Activated B cell treated with CpG ODN at 0.5 μM for 24 hours (primary cell): ENCODE data around the gene TRIM9. TPM values are rescaled to one million over a fixed set of nuclear protein-coding genes. Genes with fewer than 3 reads are reported as not detected.
A peak's percentile ranks its signal among the peaks of the same experiment; 100 is the strongest.

ENCODE experiments used
- ATAC-seq: fragments of 200-7000 bp; cut with Tn5 transposase; one replicate; pipeline ENCODE4 v1.10.0; 2021; ENCODE audit warnings: low read depth, mild to moderate bottlenecking, moderate library complexity
- CTCF ChIA-PET: fragments of 350-600 bp; sonication (Branson Sonifier 250); formaldehyde crosslinking; loops from one replicate; lab custom pipeline; 2021; ENCODE audit warnings: antibody characterized with exemption; lab: Charles Lee
- POLR2A ChIA-PET: fragments of 350-600 bp; sonication (Branson Sonifier 250); formaldehyde crosslinking; loops from one replicate; lab custom pipeline; 2021; ENCODE audit warnings: antibody characterized with exemption; lab: Charles Lee
- DNase-seq: peaks from one replicate; pipeline ENCODE4 v3.0.0; 2022
- H3K27ac Mint-ChIP-seq: one replicate; pipeline ENCODE4 v1.8.0; 2020; ENCODE audit warnings: mixed read lengths
- H3K27me3 Mint-ChIP-seq: one replicate; pipeline ENCODE4 v1.8.0; 2021; ENCODE audit warnings: mixed read lengths
- H3K36me3 Mint-ChIP-seq: one replicate; pipeline ENCODE4 v1.8.0; 2021; ENCODE audit warnings: low read depth, mixed read lengths
- H3K4me1 Mint-ChIP-seq: one replicate; pipeline ENCODE4 v1.8.0; 2021; ENCODE audit warnings: mixed read lengths
- H3K4me3 Mint-ChIP-seq: one replicate; pipeline ENCODE4 v1.8.0; 2020; ENCODE audit warnings: mild to moderate bottlenecking, mixed read lengths
- H3K9me3 Mint-ChIP-seq: one replicate; pipeline ENCODE4 v1.8.0; 2020; ENCODE audit warnings: mixed read lengths
- CTCF ChIP-seq: fragments of 200-600 bp; IDR thresholded peaks from one replicate; pipeline ENCODE4 v1.8.0; 2022; ENCODE audit warnings: antibody characterized with exemption, mild to moderate bottlenecking
- intact Hi-C: fragments of 100-400 bp; cut with micrococcal nuclease; formaldehyde crosslinking; loops from one replicate; pipeline ENCODE4 v1.15.1; 2024
- total RNA-seq: library from RNA; stranded (reverse); gene quantifications from 2 replicates; pipeline ENCODE4 v1.2.3, GENCODE V29; 2022

The TRIM9 gene
- total RNA-seq, 1 donor from 2014 or later, result 0.67 TPM

- no peaks in the 10 kb centered on the region for H3K4me1 Mint-ChIP-seq
- intact Hi-C loops, result no loop called here
- H3K27ac Mint-ChIP-seq, result no peak overlapping the region
- H3K4me3 Mint-ChIP-seq, result no peak overlapping the region
- no peak for TF ChIP-seq CTCF
- ChIA-PET CTCF (no interaction called here), POLR2A (no interaction called here)
- peaks cover 4% of the 10 kb centered on the region for H3K27me3 Mint-ChIP-seq
- no peak for DNase-seq
- no peaks in the 10 kb centered on the region for H3K9me3 Mint-ChIP-seq
- no peaks in the 10 kb centered on the region for H3K36me3 Mint-ChIP-seq
- no peak for ATAC-seq
These were observed 109.6 kb downstream of the TRIM9 start for GRCh38 chr14:50985124-50985858.

GRCh38 chr14:50984036-50984710, 110.7 kb downstream of the TRIM9 start:
- H3K9me3 Mint-ChIP-seq, result no peaks in the 10 kb centered on the region
- H3K27ac Mint-ChIP-seq, result no peak overlapping the region
- no peaks in the 10 kb centered on the region for H3K36me3 Mint-ChIP-seq
- intact Hi-C loops, result no loop called here
- no peak for TF ChIP-seq CTCF
- ChIA-PET POLR2A (no interaction called here), CTCF (no interaction called here)
- H3K4me1 Mint-ChIP-seq, result peaks cover 3% of the 10 kb centered on the region
- DNase-seq, result no peak
- H3K27me3 Mint-ChIP-seq, result peaks cover 2% of the 10 kb centered on the region
- no peak for ATAC-seq
- no peak overlapping the region for H3K4me3 Mint-ChIP-seq

- H3K27ac Mint-ChIP-seq, result no peak overlapping the region
- peaks cover 2% of the 10 kb centered on the region for H3K27me3 Mint-ChIP-seq
- peaks cover 19% of the 10 kb centered on the region for H3K4me1 Mint-ChIP-seq
- intact Hi-C loops, result no loop called here
- H3K36me3 Mint-ChIP-seq, result no peaks in the 10 kb centered on the region
- H3K9me3 Mint-ChIP-seq, result no peaks in the 10 kb centered on the region
- ATAC-seq (no peak), DNase-seq (no peak)
- TF ChIP-seq CTCF, result no peak
- ChIA-PET CTCF (no interaction called here), POLR2A (no interaction called here)
- H3K4me3 Mint-ChIP-seq, result no peak overlapping the region
These were observed 114.7 kb downstream of the TRIM9 start for GRCh38 chr14:50979941-50980850.

GRCh38 chr14:50978888-50979287, 116.0 kb downstream of the TRIM9 start:
- Mint-ChIP-seq H3K36me3 (no peaks in the 10 kb centered on the region), H3K4me1 (peaks cover 19% of the 10 kb centered on the region), H3K27me3 (peaks cover 4% of the 10 kb centered on the region), H3K9me3 (no peaks in the 10 kb centered on the region), H3K4me3 (no peak overlapping the region), H3K27ac (no peak overlapping the region)
- no peak for TF ChIP-seq CTCF
- ChIA-PET POLR2A (interaction anchor here (0.6 kb wide), 1 partner anchor 27 kb away, joined by 5 read pairs; no protein-coding TSS in a partner anchor), CTCF (no interaction called here)
- intact Hi-C loops, result no loop called here
- ATAC-seq, result peak; percentile 49
- DNase-seq, result no peak

- Mint-ChIP-seq H3K36me3 (no peaks in the 10 kb centered on the region), H3K27me3 (peaks cover 4% of the 10 kb centered on the region), H3K4me1 (peaks cover 19% of the 10 kb centered on the region), H3K4me3 (no peak overlapping the region), H3K9me3 (no peaks in the 10 kb centered on the region), H3K27ac (no peak overlapping the region)
- TF ChIP-seq CTCF, result no peak
- CTCF ChIA-PET, result no interaction called here
- POLR2A ChIA-PET, result no interaction called here
- peak; percentile 21 for ATAC-seq
- no peak for DNase-seq
- intact Hi-C loops, result no loop called here
These were observed 116.4 kb downstream of the TRIM9 start for GRCh38 chr14:50978529-50978871.
